ENCODE results near the gene IL26.

Gene IL26

DNA sequence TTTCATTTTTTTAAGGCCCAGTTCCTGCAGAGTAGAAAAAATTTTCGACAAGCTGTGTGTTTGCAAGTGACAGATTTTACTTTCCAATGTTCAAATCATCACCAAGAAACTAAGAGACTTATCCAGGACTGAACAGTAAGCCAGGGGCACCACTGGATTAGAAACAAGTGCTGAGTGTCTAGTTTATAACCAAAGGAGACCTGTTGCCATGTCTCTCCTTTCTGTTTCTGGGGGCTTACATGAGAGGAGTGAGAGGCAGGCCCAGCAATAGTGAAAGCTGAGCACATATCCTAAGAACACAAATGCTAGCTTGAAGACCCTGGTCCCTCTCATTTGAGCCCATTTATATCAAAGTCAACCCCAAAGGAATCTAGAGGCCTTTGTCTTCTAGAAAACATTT, 69.0 kb downstream of the IL26 start:
- DNase-seq (ENCODE audit: low read depth in 2 of 2) = no peak

- no peak for DNase-seq (ENCODE audit: low read depth in 2 of 2)
Measured at GRCh38 chr12:68154779-68155178, 70.8 kb downstream of the IL26 start.

Measured in stimulated activated CD8-positive, alpha-beta memory T cell treated with anti-CD3 and anti-CD28 coated beads, Interleukin-2, amount 100 ng/mL, for 48 hours (primary cell).